GM19351 (cell line): ENCODE data around the gene MBOAT7.

Source experiments
- ATAC-seq: cut with Tn5 transposase; IDR thresholded peaks from one replicate; pipeline ENCODE4 v1.9.1; 2021; ENCODE audit warnings: mild to moderate bottlenecking, moderate library complexity; ENCODE audit not compliant: unreplicated experiment

The MBOAT7 gene

DNA sequence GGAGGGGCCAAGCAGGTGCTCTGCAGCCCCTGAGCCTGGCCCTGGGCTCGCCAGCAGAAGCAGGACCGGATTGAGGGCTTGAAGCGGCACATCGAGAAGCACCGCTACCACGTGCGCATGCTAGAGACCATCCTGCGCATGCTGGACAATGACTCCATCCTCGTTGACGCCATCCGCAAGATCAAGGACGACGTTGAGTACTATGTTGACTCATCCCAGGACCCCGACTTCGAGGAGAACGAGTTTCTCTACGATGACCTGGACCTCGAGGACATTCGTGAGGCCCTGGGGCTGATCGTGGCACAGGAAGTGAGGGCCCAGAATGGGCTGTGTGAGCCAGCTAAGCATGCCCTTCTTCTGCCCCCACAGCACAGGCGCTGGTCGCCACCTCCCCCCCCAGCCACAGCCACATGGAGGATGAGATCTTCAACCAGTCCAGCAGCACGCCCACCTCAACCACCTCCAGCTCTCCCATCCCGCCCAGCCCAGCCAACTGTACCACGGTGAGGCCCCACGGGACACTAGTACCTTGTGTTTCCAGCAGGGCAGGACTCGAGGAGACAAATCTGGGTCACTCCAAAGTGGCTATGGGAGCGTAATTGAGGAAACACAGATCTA, 43.7 kb downstream of the MBOAT7 start:
- no peak for ATAC-seq

- no peak for ATAC-seq
Measured at GRCh38 chr19:54142166-54142780, 47.1 kb downstream of the MBOAT7 start.

DNA sequence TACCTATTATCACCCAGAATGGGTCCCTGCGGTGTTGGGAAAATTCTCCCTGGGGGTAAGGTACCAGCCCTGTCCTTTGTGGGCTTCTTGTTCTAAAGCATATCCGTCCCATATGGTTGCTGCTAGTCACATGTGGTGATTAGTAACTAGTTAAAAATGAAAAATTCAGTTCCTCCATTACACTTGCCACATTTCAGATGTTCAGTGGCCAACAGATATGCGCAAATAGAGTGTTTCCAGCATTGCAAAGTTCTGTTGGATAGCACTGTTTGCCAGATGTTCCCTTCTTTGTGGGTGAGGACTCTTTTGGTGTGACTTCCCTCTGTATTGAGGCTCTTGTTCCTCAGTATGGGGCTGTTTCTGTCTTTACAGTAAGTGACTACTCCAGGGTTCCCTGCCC, 48.0 kb downstream of the MBOAT7 start:
- ATAC-seq: no peak

GRCh38 chr19:54138489-54139256, 50.7 kb downstream of the MBOAT7 start:
- ATAC-seq: no peak

- ATAC-seq: no peak
Measured at GRCh38 chr19:54137699-54138488, 51.5 kb downstream of the MBOAT7 start, which contains the start of gene CNOT3. CNOT3 (plus strand) TSS chr19:54137762; CDS start chr19:54142979, 5,217 bp downstream.

- ATAC-seq: peak; percentile 73
Measured at GRCh38 chr19:54136864-54137698, 52.3 kb downstream of the MBOAT7 start.

- no peak for ATAC-seq
Measured at GRCh38 chr19:54136086-54136863, 53.1 kb downstream of the MBOAT7 start.

DNA sequence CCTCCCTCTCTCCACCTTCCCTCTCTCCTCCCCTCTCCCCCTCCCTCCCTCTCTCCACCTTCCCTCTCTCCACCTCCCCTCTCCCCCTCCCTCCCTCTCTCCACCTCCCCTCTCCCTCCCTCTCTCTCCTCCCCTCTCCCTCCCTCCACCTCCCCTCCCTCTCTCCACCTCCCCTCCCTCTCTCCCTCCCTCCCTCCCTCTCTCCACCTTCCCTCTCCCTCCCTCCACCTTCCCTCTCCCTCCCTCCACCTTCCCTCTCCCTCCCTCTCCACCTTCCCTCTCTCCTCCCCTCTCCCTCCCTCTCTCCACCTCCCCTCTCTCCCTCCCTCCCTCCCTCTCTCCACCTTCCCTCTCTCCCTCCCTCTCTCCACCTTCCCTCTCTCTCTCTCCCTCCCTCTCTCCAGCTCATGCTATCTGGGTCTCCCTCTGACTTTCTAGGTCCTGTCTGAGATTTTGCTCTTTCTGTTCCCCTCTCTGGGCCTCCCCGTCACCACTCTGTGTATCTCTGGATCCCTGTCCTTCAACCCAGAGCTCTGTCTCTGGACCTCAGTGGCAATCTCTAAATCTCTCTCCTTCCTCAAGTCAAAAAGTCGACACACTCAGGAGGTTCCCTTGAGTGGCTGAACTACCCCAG, 55.3 kb downstream of the MBOAT7 start:
- ATAC-seq: no peak

GRCh38 chr19:54133312-54133956, 55.9 kb downstream of the MBOAT7 start:
- ATAC-seq: no peak

DNA sequence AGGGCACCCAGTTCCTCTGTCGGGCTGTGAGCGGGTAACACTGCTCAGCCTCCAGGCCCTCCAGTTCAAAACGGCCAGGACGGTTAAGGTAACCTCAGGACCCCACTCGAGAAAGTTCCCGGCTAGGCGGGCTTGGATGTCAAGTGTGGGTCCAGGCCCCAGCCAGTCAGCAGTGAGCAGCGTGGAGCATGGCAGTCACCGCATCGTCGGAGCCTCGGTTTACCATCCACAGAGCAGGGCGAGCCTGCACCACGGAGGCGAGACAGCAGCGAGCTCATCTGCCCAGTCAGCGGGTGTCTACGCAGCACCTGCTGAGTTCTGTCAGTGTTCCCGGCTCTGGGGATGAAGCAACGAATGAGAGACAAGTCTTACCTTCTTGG, 59.8 kb downstream of the MBOAT7 start:
- ATAC-seq: no peak

DNA sequence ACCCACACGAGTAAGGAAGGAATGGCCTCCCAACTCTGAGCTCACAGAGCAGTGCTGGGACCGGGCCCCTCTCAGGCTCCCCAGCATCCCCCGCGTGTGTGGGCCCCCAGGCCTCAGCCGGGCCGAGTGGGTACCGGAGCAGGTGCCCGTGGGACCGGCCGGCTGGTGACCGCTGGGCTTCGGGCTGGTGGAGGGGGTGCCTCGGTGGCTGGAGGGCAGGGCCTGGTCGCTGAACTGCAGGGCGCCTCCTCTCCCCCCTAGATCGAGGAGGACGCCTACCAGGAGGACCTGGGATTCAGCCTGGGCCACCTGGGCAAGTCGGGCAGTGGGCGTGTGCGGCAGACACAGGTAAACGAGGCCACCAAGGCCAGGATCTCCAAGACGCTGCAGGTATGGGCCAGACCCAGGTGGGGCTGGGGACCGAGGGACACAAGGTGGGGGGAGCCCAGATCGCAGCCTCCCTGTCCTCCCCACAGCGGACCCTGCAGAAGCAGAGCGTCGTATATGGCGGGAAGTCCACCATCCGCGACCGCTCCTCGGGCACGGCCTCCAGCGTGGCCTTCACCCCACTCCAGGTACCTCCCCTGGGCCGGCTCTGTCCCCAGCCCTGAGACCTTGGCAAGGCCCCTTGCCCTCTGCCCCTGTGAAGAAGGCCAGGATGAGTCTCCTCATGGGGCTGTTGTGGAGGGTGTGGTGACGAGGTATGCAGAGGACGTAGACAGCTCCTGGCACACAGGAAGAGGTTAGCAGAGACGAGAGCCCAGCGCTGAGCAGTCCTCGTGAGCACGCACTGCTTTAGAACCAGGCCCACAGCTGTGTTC, 60.4 kb downstream of the MBOAT7 start:
- ATAC-seq: no peak

DNA sequence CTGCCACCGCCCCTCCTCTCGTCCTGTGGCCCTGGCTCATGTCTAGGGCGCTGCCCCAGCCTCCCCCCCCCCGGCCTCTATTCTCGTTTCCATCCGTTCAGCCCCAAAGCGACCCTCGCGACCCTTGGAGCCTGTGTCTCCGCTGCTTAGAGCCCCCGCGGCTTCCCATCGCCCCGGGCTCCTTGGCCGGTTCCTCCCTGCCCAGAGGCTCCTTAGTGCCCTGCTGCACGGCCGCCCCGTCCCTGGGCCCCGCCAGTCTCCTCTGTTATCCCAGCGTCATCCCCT, 61.0 kb downstream of the MBOAT7 start:
- no peak for ATAC-seq

DNA sequence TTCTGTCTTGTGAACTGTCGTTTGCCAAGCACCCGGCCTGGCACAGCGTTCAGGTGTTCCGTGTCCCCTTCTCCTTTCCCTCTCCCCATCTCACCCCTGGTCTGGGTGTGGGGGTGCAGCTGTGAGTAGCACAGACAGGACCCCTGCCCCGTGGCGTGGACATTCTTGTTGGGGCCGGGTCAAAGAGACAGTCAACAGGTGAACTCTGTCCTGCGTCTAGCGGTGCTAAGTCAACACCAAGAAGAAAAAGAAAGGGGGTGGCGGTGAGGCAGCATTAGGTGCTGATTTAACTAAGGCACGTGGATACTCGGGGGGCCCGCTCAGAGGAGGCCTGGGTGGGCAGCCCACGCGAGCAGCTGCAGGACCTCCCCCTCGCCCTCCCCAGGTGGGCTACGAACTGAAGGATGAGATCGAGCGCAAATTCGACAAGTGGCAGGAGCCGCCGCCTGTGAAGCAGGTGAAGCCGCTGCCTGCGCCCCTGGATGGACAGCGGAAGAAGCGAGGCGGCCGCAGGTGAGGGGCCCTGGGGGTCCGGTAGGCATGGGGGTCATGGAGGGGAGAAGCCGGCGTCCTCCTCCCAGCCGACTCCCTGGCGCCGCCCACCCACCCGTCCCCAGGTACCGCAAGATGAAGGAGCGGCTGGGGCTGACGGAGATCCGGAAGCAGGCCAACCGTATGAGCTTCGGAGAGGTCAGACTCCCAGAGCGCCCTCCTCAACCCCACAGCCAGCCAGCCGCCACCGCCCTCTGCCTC, 61.5 kb downstream of the MBOAT7 start:
- ATAC-seq: no peak

DNA sequence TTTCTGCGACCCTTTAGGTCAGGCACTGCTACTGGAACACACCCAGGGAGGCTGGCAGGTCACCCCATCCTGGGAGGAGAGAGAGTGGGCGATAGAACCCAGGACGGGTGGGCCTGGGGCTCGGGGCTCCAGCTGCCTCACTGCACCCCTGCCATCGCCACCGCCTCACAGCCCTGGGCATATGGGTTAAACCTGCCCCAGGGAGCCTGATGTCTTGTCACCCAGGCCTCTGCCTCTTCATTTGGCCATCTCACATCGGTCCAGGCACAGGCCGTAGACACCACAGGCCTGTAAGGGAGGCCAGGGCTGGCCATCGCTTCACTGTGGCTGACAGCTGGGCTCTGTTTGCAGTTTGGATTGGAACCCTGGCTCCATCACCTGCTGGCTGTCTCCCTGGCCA, 63.7 kb downstream of the MBOAT7 start:
- ATAC-seq: no peak

GRCh38 chr19:54124393-54124792, 65.0 kb downstream of the MBOAT7 start:
- ATAC-seq: no peak

DNA sequence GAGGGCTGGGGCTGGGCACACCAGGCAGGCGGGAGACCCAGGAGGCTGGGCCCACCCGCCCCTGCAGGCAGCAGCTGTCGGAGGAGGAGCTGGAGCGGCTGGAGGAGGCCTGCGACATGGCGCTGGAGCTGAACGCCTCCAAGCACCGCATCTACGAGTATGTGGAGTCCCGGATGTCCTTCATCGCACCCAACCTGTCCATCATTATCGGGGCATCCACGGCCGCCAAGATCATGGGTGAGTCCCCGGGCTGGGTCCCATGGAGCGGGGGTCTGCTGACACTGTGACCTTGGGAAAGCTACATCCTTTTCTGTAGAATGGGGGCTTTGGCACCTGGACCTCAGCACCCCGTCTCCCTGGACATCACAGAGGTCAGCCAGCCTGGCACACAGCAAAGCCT, 65.7 kb downstream of the MBOAT7 start:
- no peak for ATAC-seq
